ENCODE results near the gene MUC21. TPM values are rescaled to one million over a fixed set of nuclear protein-coding genes. Genes with fewer than 3 reads are reported as not detected.

Gene MUC21
- total and polyA plus RNA-seq, 2 of the 8 experiments (the other 6 are each of a cell fraction or from before 2014, with no cell fraction given) = not detected

- Histone ChIP-seq H2BK12ac (ENCODE audit: low read depth, low read length) (no peak within 1 kb of the TSS), H3K18ac (ENCODE audit: extremely low read depth, low read length) (no peak within 1 kb of the TSS), H3K79me1 (ENCODE audit: low read depth, low read length) (no peaks in the 10 kb centered on the region), H4K5ac (ENCODE audit: insufficient read length, low read depth, low read length) (no peak within 1 kb of the TSS), H3K9me3 (ENCODE audit: insufficient read depth in 2 of 2, low read depth in 1 of 2, low read length in 1 of 2) (no peaks in the 10 kb centered on the region), H3K4ac (replicated peaks; ENCODE audit: insufficient read length, low read depth, low read length) (no peak within 1 kb of the TSS), H4K20me1 (replicated peaks in 1 of 2; ENCODE audit: control insufficient read depth in 1 of 2, insufficient read depth in 2 of 2, low read length in 2 of 2) (no peaks in the 10 kb centered on the region), H3K56ac (replicated peaks; ENCODE audit: insufficient read length, low read depth, low read length) (no peak within 1 kb of the TSS), H2AK5ac (ENCODE audit: low read depth, low read length) (no peak within 1 kb of the TSS), H3K27me3 (replicated peaks in 1 of 4; ENCODE audit: control insufficient read depth in 3 of 4, extremely low read depth in 1 of 4, insufficient read depth in 3 of 4, low read length in 3 of 4) (no peaks in the 10 kb centered on the region), H3K27ac (ENCODE audit: low read depth, low read length) (no peak within 1 kb of the TSS), H3K9ac (replicated peaks in 1 of 4; ENCODE audit: extremely low read depth in 1 of 4, low read depth in 3 of 4, low read length in 3 of 4) (no peak within 1 kb of the TSS), H2BK15ac (ENCODE audit: low read length) (no peak within 1 kb of the TSS), H3K23me2 (ENCODE audit: low read depth, low read length) (no peaks in the 10 kb centered on the region), H3K79me2 (ENCODE audit: control insufficient read depth in 1 of 2, insufficient read depth in 2 of 2, low read length in 2 of 2) (no peaks in the 10 kb centered on the region), H4K91ac (replicated peaks; ENCODE audit: insufficient read length, low read length) (no peak within 1 kb of the TSS), H4K8ac (ENCODE audit: extremely low read depth, insufficient read depth, low read length) (peak within 1 kb of the TSS; percentile 36), H2AFZ (ENCODE audit: low read length) (no peak within 1 kb of the TSS), H3K4me3 (ENCODE audit: extremely low read depth in 1 of 4, insufficient read depth in 2 of 4, low read depth in 3 of 4, low read length in 4 of 4) (no peak within 1 kb of the TSS), H2BK5ac (ENCODE audit: low read depth, low read length) (no peak within 1 kb of the TSS), H2BK20ac (ENCODE audit: low read length) (no peak within 1 kb of the TSS), H3K23ac (ENCODE audit: insufficient read length) (no peak within 1 kb of the TSS), H3K36me3 (ENCODE audit: control insufficient read depth in 2 of 4, insufficient read depth in 4 of 4, low read length in 3 of 4) (no peaks in the 10 kb centered on the region), H3K14ac (ENCODE audit: insufficient read length) (no peak within 1 kb of the TSS), H2BK120ac (replicated peaks; ENCODE audit: low read depth, low read length) (no peak within 1 kb of the TSS), H3K4me1 (replicated peaks in 1 of 4; ENCODE audit: control insufficient read depth in 3 of 4, insufficient read depth in 4 of 4, low read length in 3 of 4) (no peaks in the 10 kb centered on the region), H3K4me2 (ENCODE audit: insufficient read depth in 1 of 2, low read depth in 2 of 2, low read length in 2 of 2) (no peak within 1 kb of the TSS)
- ChIA-PET CTCF (ENCODE audit: partially characterized antibody) (interaction anchor here (1.1 to 1.5 kb wide), 2 partner anchors 59 to 69 kb away, joined by 4 to 7 read pairs; no protein-coding TSS in a partner anchor), POLR2A (ENCODE audit: partially characterized antibody) (interaction anchor here (1.5 kb wide), 1 partner anchor 28 kb away, joined by 4 read pairs; no protein-coding TSS in a partner anchor)
- FAIRE-seq (no peak), DNase-seq (ENCODE audit: low read depth in 1 of 2, low spot score in 2 of 2) (no peak)
- WGBS, 2 experiments (ENCODE audit: extremely low coverage in 1 of 2, insufficient coverage in 1 of 2, insufficient read length in 1 of 2, insufficient replicate concordance in 2 of 2, low coverage in 1 of 2, low lambda C conversion rate in 2 of 2, missing lambda C conversion rate in 1 of 2) = 80% methylated on average over 4 of the region's 4 CpGs; no CpG with 5 or more reads in 1 of the 2 experiments
- no peak for TF ChIP-seq RFX5 (IDR thresholded peaks at IDR 0.05; ENCODE audit: borderline replicate concordance, low read depth, low read length)
Observed at GRCh38 chr6:31010393-31011060, 27.0 kb downstream of the MUC21 start, which contains the start of gene MUC22. Gene MUC22 (plus strand): TSS chr6:31010474. CDS start chr6:31010707, 233 bp downstream.
